Right lung (tissue), 5 donors: ENCODE measurements around the gene HIF1AN. TPM values are rescaled to one million over a fixed set of nuclear protein-coding genes. Genes with fewer than 3 reads are reported as not detected.

ENCODE experiments used
- DNase-seq, 2 donors: peaks; one replicate each; pipeline ENCODE4 v3.0.0-alpha.2; 2013
- polyA plus RNA-seq, 5 donors: library from polyadenylated mRNA; unstranded; fragments of 120-200 nt; gene quantifications; one replicate each; pipeline versions ENCODE4 v1.2.1 to v1.2.3, GENCODE V29; 2013; ENCODE audit warnings: inconsistent platforms in 1 of 5, low replicate concordance in 1 of 5; ENCODE audit not compliant: insufficient read length in 5 of 5, insufficient read depth in 1 of 5

Gene HIF1AN
- polyA plus RNA-seq, 5 donors = 30.5 to 45.4 (median 39.2) TPM

- no peak for DNase-seq
Measured at GRCh38 chr10:100519311-100520051, 16.3 kb upstream of the HIF1AN start, which contains the start of gene SEC31B. Gene SEC31B, minus strand, starts transcription at chr10:100519861. Its CDS starts 2,909 bp downstream, at chr10:100516952.

GRCh38 chr10:100520811-100521210 is 14.9 kb upstream of the HIF1AN start:
- DNase-seq = no peak

GRCh38 chr10:100522107-100522801 is 13.5 kb upstream of the HIF1AN start:
- no peak for DNase-seq

- no peak for DNase-seq
Measured at GRCh38 chr10:100522945-100523344, 12.8 kb upstream of the HIF1AN start.

GRCh38 chr10:100524206-100524605 is 11.5 kb upstream of the HIF1AN start:
- DNase-seq = no peak

- no peak for DNase-seq
Measured at GRCh38 chr10:100524638-100525037, 11.1 kb upstream of the HIF1AN start.

- no peak for DNase-seq
Measured at GRCh38 chr10:100528123-100528886, 7.4 kb upstream of the HIF1AN start.

- no peak for DNase-seq
Measured at GRCh38 chr10:100528921-100529474, 6.7 kb upstream of the HIF1AN start.

- DNase-seq = peak; percentile 83 to 85
Measured at GRCh38 chr10:100529475-100530298, 6.1 kb upstream of the HIF1AN start, which contains the start of gene NDUFB8. Gene NDUFB8, minus strand, starts transcription at chr10:100529871. Its CDS starts 20 bp downstream, at chr10:100529851.

- DNase-seq = no peak
Measured at GRCh38 chr10:100531761-100532160, 4.0 kb upstream of the HIF1AN start.

- no peak for DNase-seq
Measured at GRCh38 chr10:100534726-100535125, 1.0 kb upstream of the HIF1AN start.

GRCh38 chr10:100535338-100535714 is 417 bp upstream of the HIF1AN start:
- no peak for DNase-seq

- DNase-seq = no peak
Measured at GRCh38 chr10:100537475-100537874, 1.7 kb downstream of the HIF1AN start.

GRCh38 chr10:100544950-100545349 is 9.2 kb downstream of the HIF1AN start:
- DNase-seq = no peak

GRCh38 chr10:100551196-100551595 is 15.5 kb downstream of the HIF1AN start:
- no peak for DNase-seq

GRCh38 chr10:100551738-100552137 is 16.0 kb downstream of the HIF1AN start:
- no peak for DNase-seq

GRCh38 chr10:100553929-100554328 is 18.2 kb downstream of the HIF1AN start:
- DNase-seq = no peak

GRCh38 chr10:100554902-100555301 is 19.2 kb downstream of the HIF1AN start:
- no peak for DNase-seq

GRCh38 chr10:100560248-100560647 is 24.5 kb downstream of the HIF1AN start:
- DNase-seq = no peak

GRCh38 chr10:100561005-100561404 is 25.3 kb downstream of the HIF1AN start:
- no peak for DNase-seq

GRCh38 chr10:100562008-100562672 is 26.4 kb downstream of the HIF1AN start:
- DNase-seq = peak; percentile 71 to 73
